Activated CD4-positive, alpha-beta T cell treated with anti-CD3 and anti-CD28 coated beads, Interleukin-2, amount 50 U/mL, for 1 hour (primary cell): Measurements from ENCODE around the gene CORO7.
"Not testable (repeated sequence)": the region's sequence is repeated elsewhere in the genome, so short reads cannot be mapped to it uniquely, and the experiment has no call there.

Experiments
- DNase-seq: peaks from one replicate; pipeline ENCODE4 v3.0.0-alpha.2; 2020

CORO7 gene

DNA sequence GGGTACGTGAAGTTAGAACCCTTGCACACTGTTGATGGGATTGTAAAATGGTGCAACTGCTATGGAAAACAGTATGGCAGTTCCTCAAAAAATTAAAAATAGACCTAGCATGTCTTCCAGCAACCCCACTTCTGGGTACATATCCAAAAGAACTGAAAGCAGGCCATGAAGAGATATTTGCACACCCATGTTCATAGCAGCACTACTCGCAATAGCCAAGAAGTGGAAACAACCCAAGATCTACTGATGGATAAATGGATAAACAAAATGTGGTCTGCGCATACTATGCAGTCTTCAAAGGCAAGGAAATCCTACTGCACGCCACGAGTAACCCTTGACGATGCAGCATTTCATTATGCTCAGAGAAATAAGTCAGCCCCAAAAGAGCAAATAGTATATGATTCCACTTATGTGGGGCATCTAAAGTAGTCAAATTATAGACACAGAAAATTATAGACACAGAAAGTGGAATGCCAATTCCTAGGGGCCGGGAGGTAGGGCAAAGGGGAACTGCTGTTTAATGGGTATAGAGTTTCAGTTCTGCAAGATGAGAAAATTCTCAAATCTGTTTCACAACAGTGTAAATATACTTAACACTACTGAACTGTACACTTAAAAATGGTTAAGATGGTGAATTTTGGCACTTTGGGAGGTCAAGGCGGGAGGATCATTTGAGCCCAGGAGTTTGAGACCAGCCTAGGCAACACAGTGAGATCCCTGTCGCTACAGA, 17.2 kb downstream of the CORO7 start:
- DNase-seq, result no peak

DNA sequence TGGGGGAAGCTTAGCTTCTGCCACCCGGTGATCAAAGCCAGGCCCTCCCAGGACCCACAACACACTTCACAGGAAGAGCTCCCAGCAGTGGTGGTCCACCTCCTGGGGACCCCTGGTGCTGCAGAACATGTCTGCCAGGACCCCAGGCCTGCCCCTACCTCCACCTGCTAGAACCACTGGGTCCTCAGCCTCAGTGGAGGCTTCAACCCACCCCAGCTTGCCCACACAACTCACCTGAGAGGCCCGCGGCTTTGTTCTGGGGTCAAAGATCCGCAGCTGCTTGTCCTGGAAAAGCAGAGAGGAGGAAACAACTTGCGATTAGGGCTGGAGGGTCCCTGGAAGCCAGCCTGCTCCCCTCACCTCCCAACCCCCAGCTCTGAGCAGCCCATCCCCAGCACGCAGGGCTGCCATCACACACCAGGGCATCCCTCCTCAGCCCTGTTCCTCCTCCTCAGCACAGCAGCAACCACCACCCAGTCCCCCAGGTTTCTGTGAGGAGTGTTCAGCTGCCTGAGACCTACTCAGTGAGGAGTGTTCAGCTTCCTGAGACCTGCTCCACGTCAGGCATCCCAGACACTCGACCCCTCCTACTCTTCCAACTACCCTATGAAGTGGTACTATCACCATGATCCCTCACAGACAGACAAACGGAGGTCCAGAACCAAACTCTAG, 21.2 kb downstream of the CORO7 start:
- DNase-seq, result no peak

DNA sequence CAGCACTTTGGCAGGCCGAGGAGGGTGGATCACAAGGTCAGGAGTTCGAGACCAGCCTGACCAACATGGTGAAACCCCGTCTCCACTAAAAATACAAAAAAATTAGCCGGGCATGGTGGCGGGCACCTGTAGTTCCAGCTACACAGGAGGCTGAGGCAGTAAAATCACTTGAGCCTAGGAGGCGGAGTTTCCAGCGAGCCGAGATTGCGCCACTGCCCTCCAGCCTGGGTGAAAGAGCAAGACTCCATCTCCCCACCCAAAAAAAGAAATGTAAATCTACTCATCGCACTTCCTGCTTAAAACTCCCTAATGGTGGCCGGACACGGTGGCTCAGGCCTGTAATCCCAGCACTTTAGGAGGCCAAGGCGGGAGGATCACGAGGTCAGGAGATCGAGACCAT, 22.5 kb downstream of the CORO7 start:
- not testable (repeated sequence) for DNase-seq

DNA sequence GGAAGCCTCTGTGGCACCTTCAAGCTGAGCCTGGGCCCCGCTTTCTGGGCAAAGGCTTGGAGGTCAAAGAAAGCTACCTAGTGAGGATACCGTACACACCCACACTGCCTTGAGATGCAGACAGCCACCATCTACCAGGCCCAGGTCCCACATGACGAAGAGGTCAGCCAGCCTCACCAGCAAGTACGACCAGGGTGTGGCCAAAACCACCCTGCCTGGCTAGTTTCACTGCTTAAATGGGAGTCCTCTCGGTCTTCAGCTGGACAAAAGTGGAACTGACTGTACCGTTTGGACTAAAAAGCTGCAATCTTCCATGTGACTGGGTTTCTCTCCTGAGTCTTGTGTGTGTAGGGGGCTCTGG, 23.2 kb downstream of the CORO7 start:
- no peak for DNase-seq

DNA sequence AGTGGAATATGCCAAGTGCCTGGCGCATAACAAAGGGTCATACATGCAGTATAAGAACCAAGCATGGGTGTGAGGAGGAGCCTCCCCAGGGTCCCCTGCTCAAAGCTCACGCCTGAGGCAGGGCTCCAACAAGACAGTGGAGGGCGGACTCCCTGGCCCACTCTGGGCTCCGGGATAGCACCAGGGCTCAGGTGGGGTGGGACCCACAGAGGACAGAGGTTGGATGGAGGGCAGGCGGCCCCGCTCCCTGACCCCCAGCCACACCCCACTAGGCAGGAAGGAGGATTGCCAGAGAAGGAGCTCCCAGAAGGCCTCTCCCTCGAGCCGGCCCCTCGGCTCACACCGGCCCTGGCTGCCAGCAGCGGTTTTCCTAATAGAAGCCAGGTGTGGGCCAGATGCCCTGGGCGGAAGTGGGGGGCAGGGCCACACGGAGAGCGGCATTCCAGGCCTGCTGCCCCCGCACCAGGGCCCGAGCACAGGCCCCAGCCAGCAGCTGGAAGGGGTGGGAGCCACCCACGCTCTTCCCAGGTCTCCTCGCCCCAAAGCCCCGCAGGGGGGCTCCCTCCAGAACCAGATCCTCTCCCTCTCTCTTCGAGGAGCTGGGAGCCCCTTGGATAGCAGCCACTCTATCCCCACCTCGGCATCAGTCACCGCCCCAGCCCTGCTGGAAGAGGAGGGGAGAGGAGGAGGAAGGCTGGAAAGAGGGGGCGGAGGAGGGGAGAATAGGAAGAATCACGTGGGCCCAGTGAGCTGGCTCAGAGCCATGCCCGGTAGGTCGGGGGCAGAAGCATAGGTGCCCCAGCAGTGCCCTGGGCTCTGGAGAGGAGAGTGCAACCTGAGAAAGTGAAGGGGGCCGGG, 23.8 kb downstream of the CORO7 start:
- DNase-seq, result no peak

DNA sequence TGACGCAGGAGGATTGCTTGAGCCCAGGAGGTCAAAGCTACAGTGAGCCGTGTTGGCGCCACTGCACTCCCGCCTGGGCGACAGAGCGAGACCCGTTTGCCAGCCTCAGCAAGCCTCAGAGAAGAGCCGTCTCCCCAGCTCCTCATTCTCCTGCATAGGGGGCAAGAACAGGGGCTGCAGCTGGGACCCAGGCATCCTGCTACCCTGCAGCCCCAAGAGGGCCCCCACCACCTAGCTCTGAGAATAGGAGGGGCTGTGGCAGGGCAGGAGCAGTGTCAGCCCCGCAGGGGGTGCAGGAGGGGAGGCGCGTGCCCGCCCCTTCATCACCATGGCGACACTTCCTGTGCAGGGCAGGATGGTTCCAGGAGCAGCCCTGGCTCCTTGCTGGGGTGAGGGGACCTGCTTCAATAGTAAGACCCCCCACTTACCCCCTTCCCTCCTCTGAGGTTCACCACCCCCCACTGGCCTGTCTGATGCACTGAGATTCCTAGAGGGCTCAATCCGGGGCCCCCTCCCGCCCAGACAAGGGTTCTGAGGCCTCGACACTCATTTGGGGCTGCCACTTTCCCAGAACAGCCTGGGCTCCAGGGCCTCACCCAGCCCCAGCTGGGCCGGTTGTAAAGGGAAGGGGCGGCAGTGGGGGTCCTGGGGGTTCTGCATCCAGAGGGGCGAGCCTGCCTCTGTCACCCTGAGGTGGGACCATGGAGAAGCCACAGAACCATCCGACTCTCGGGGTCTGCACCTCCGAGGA, 24.6 kb downstream of the CORO7 start:
- no peak for DNase-seq

DNA sequence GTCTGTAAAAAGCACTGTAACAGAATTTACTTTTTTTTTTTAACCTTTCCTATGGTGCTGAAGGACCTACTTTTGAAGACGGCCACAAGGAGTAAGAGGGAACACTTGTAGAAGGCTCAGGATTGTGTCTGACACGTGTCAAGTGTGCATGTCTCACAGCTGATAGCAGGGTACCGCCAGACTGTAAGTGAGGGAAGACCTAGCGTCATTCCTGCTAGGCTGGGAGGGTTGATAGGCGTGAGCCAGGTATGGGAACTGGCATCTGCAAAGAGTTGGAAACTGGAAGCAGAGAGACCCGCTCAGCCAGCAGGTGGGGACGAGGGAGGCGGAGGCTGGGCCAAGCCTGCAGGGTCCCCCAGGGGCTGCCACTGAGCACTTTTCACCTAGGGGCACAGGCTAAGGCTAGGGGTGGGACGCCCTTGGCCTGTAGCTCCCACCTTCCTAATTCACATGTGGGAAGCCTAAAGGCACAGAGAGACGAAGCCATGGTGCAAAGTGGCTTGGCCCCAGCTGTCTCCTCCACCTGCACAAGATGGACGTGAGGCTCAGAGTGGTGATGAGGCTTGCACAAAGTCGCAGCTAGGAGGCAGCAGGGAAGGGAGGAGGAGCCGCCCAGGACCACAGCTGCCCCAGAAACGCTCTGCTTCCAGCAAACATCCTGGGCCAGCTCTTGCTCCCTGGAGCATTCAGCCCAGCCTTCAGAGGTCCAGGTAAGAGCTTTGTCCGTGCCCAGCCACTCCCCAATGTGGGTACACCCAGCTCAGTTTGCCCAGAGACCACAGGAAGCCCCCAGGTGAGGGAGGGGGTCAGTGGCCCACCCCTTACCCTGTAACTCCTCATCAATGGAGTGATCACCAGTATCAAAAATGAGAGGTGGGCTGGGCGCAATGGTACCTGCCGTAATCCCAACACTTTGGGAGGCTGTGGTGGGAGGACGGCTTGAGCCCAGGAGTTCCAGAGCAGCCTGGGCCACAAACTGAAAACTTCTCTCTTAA, 25.8 kb downstream of the CORO7 start:
- no peak for DNase-seq

DNA sequence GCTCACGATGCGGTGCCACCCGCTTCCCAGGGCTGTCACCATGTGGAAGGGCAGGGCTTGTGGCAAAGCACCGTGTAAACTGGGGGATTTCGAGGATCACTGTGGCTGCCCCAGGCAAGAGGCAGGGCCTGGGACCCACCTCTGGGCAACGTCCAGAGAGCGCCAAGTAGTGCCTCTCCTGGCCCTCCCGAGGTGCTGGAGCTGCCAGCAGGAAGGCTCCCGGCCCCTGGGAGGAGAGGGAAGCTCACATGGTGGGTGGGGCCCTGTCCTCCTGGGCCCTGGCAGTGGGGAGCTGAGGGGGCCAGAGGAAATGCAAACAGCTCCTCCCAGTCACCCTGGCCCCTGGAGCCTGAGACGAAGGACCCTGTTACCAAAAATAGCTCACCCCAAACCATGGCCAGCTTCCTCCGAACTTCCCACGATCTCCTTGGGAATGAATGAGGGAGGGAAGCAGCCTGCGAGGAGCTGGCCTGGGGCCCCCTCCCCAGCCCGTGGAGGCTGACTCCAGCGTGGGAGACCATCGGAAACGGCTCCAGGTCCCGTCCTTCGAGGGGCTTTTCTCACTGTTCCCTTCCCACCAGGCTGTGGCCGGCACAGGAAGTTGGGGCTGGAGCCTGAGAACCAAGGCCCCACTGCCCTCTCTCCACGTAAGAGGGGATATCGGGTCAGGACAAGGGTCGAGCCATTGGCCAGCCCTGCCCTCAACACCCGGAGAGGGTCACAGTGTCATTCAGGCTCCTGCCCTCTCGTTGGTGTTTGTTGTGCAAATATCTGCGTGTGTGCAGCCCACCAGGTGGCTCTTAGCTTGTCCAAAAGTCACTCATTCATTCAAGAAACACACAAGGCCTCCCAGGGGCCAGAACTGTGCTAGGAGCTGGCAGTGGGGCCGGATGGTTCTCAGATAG, 27.1 kb downstream of the CORO7 start:
- no peak for DNase-seq

DNA sequence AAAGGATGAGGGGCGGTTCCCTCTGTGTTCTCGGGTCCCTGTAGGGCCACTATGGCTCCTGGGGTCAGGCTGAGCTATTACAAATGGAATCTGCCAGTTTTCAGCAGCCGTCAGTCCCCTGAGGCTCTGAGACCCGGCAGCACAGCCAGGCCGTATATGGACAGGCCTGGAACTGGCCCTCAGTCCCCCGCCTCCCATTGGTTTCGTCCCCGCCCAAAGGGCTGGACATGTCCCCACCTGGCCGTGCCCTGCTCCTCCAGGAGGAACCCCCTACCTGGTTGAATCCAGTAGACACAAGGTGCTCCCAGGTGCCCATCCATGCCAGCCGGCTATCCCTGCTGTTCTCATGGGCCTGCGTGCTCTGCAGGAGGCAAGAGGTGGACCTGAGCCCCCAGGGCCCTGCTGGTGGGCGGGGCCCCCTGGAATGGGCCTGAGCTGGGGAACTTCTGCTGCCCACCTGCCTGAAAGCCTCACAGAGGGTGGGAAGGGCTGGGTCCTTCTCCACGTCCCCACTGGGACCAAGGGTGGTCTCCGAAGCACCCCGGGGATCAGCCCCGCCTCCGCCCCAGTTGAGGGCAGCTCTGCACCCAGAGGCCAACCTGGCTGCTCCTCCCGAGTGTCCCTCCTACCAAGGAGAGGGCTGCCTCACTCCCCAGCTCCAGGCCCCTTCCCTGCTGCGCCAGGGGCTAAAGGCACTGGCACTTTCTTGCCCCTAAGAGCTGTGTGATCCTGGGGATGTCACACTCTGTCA, 27.9 kb downstream of the CORO7 start:
- no peak for DNase-seq

DNA sequence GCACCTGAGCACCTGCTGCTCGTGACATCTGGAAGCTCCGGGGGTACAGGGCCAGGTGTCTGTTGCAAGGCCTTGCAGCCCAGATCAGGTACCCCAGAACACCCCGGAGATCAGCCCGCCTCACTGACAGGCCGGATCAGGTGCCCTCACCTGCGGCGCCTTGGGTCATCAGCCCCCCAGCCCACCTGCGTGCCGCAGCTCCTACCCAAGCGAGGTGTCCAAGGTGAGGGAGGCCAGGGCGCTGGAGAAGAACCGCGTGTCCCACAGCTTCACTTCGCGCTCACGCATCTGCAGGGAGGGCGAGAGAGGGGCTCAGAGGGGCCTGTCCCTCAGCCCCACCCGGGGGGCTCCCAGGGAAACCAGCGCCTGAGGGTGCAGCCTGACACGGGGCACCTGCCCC, 28.6 kb downstream of the CORO7 start:
- DNase-seq, result no peak

DNA sequence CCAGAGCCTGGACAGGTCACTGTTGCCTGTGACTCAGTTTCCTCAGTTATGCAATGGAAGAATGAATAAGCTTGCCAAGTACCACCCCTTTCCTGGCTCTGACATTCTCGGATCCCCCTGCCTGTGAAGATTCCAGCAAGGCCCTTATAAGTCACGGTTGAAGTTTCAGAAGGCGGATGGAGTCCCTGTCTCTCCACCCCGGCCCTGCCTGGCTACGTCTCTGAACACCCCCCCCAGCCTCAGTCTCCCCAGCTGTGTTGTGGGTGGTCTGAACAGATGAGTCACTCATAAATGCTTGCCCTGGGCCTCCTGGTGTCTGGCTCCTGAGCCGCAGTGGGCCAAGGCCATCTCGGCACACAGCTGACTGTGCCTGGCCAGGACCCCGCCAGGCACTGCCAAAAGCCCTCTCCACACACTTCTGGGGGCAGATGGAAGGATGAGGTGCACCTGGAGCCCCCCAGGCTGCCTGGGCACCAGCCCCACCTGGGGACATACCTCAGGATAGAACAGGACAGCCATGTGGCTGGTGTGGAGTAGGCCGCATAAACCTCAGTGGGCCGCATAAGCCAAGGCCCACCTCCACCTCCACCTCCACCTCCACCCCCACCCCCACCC, 29.3 kb downstream of the CORO7 start:
- no peak for DNase-seq

DNA sequence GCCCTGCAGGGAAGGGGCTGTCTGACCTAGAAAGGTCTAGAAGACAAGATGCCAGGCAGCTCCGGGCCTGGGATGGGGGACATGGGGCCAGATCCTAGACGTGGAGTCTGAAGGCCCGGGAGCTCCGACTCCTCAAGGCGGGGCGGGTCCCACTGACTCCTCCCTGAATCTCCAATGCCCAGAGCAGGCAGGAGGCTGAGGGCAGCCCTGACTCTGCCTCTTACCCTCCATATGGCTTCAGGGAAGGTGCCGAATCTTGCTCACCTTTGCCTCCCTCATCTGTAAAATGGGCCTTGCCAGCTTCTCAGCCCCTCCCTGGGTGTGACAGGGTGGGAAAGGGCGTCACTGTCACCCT, 30.0 kb downstream of the CORO7 start:
- DNase-seq, result no peak

DNA sequence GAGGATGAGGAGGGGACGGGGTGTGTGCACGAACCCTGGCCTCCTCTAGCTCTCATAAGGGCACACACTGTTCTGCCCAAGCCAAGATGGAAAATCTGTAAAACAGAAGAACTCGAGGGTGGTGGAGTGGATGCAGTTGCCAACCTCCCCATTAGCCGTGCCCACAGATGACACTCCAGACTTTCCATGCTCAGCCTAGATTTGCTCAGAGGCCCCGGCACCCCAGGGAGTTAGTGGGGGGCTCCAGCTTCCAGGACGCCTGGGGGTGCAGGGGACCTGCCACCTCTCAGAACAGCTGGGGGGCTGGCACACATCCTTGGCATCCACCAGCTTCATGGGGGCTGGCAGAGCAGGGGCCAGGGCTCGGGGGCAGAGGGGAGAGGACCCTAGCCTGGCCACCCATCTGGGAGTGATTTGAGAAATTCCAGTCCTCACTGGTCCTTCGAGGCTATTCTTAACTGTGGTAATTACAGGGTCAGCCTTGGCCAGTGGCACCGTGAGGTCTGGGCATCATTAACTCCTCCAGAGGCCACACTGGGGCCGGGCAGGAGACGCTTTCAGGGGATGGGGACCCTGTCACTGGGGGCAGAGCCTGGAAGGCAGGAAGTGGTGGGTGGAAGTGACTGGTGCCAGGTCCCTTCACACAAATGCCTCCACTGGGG, 30.5 kb downstream of the CORO7 start:
- no peak for DNase-seq

DNA sequence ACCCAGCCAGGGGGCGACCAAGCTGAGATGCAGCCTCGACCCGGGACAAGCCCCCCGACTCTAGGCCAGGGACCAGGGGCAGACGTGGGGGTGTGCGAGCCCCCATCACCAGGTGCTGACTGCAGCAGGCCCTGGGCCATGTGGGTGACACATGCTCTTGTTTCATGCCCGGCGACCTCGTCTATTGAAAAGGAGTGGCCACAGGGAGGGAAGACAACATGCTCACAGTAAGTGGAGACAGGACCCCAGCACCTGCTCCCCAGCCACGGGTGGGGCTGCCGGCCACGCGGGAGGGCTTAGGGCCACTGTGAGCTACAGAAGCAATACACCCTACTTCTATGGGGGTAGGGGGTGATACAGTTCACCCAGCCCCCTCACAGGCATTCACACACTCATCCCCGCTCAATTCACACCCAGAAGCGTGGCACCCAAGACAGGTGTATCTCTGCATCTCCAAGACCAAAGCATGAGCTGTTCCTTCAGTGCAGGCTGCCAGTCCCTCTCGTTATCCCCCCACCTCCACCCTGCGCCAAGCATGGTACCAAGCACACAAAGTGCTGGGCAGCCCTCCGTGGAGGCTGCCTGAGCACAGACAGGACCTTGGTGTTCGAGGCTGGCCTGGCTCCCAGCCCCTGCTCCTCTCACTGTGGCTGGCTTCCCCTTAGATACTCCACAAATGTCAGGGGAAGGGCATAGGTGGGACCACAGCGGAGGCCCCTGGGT, 31.2 kb downstream of the CORO7 start:
- DNase-seq, result no peak

DNA sequence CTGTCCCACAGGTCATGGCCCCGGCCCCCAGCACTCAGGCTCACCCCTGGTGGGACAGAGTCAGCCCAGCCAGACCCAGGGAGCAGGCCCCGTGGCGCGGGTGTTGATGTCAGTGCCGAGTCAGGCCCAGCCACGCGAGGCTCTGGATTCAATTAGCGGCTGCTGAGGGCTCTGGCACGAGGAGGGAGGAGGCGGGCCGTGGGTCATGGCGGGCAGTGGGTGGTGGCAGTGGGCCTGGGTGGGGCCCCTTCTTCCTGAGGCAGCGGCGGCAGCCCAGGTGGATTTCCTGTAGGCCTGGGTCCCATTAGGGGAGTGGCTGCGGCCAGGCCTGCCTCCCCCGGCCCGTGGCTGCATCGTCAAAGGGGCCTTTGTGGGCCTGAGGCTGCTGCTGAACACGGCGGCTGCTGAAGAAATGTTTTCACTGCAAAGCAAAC, 31.9 kb downstream of the CORO7 start:
- no peak for DNase-seq

DNA sequence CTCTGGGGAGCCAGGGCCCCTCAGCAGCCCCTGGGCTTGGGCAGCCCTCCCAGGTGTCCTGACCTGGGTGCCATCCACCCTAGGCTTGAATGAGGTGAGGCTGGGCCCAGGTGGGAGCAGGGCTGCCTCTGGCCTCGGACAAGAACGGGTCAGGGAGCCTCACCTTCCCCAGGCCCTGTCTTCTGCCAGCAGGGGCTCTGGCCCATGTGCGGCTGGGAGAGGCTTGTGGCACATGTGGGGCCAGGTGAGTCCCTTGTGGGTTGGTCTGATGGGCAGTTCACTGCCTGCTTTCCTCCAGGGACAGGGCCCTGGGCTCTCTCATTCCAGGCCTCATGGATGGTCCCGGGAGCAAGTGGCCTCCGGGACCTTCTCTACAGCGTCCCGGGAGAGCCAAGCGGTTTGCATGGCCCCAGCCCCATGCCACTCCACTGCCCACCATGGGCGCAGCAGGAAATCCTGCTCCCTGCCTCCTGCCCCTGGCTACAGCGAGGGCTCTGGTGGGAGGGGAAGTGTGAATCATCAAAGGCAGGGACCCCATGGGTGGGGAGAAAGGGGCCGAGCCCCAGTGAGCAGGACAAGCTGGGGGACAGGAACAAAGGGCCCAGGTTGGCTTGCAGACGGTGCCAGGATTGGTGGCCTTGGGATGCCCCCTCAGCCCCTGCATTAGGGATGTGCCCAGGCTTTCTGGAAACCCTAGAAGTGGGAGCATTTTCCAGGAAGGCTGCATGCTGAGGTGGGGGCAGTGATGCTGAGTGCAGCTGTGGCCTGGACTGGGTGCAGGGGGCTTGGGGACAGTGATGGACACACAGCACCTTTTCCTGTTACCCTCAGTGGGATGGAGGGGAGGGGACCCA, 32.6 kb downstream of the CORO7 start:
- DNase-seq, result no peak

DNA sequence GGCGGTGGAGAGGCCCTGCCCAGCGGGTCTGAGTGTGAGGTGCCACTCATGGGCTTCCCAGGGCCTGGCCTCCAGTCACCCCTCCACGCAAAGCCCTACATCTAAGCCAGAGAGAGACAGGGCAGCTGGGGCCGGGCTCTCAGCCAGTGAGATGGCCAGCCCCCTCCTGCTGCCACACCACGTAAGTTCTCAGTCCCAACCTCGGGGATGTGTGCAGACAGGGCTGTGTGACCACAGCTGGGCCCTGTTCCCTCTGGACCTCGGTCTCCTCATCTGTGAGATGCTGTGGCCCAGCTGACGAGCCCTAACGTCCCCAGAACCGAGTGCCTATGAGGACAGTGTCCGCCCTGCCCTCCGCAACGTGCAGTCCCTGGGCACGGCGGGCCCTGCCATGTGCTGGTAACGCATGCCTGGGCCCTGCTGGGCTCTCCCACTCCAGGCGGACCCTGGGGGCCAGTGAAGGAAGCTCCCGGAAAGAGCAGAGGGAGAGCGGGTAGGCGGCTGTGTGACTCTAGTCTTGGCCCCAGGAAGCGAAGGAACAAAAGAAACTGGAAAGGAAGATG, 33.5 kb downstream of the CORO7 start:
- DNase-seq, result no peak
